ENCODE results near the gene ZNF479.
"Not testable (repeated sequence)": the region's sequence is repeated elsewhere in the genome, so short reads cannot be mapped to it uniquely, and the experiment has no call there.

The ZNF479 gene

GRCh38 chr7:57132336-57132735 is at the start of gene ZNF479:
ZNF479 (minus strand) TSS chr7:57132436; CDS start chr7:57132324, 112 bp downstream.
- H3K4me3 ChIP-seq (ENCODE audit: low read depth, low read length); in situ Hi-C loops (cut with HindIII; ENCODE audit: low sequenced_read_pairs); DNase-seq (ENCODE audit: low read depth): not testable (repeated sequence)

GRCh38 chr7:57182031-57182430 is 49.8 kb upstream of the ZNF479 start:
- no peak for DNase-seq (ENCODE audit: low read depth)
- no peak overlapping the region for H3K4me3 ChIP-seq (ENCODE audit: low read depth, low read length)
- in situ Hi-C loops (cut with HindIII; ENCODE audit: low sequenced_read_pairs): no loop called here
- TF ChIP-seq CTCF (IDR thresholded peaks at IDR 0.05; ENCODE audit: low read depth, low read length, missing control alignments): no peak

- in situ Hi-C loops (cut with HindIII; ENCODE audit: low sequenced_read_pairs): no loop called here
- TF ChIP-seq CTCF (IDR thresholded peaks at IDR 0.05; ENCODE audit: low read depth, low read length, missing control alignments): no peak
- no peak for DNase-seq (ENCODE audit: low read depth)
- no peak overlapping the region for H3K4me3 ChIP-seq (ENCODE audit: low read depth, low read length)
Observed at GRCh38 chr7:57181281-57181680, 49.0 kb upstream of the ZNF479 start.

GRCh38 chr7:57179776-57180415 is 47.7 kb upstream of the ZNF479 start:
- in situ Hi-C loops (cut with HindIII; ENCODE audit: low sequenced_read_pairs): no loop called here
- H3K4me3 ChIP-seq (ENCODE audit: low read depth, low read length): no peak overlapping the region
- no peak for TF ChIP-seq CTCF (IDR thresholded peaks at IDR 0.05; ENCODE audit: low read depth, low read length, missing control alignments)
- no peak for DNase-seq (ENCODE audit: low read depth)

GRCh38 chr7:57178768-57179139 is 46.5 kb upstream of the ZNF479 start:
- no peak for TF ChIP-seq CTCF (IDR thresholded peaks at IDR 0.05; ENCODE audit: low read depth, low read length, missing control alignments)
- in situ Hi-C loops (cut with HindIII; ENCODE audit: low sequenced_read_pairs): no loop called here
- no peak for DNase-seq (ENCODE audit: low read depth)
- no peak overlapping the region for H3K4me3 ChIP-seq (ENCODE audit: low read depth, low read length)

- no peak for TF ChIP-seq CTCF (IDR thresholded peaks at IDR 0.05; ENCODE audit: low read depth, low read length, missing control alignments)
- H3K4me3 ChIP-seq (ENCODE audit: low read depth, low read length): no peak overlapping the region
- in situ Hi-C loops (cut with HindIII; ENCODE audit: low sequenced_read_pairs): no loop called here
- DNase-seq (ENCODE audit: low read depth): no peak
Observed at GRCh38 chr7:57177856-57178767, 45.9 kb upstream of the ZNF479 start.

Measured in astrocyte of the cerebellum (primary cell).